GM21737 (cell line): ENCODE measurements around the gene PRR23A.
"Not testable (repeated sequence)": the region's sequence is repeated elsewhere in the genome, so short reads cannot be mapped to it uniquely, and the experiment has no call there.

Experiments used
- ATAC-seq: cut with Tn5 transposase; IDR thresholded peaks from one replicate; pipeline ENCODE4 v1.9.1; 2021; ENCODE audit warnings: mild to moderate bottlenecking, moderate library complexity; ENCODE audit not compliant: unreplicated experiment

Gene PRR23A

DNA sequence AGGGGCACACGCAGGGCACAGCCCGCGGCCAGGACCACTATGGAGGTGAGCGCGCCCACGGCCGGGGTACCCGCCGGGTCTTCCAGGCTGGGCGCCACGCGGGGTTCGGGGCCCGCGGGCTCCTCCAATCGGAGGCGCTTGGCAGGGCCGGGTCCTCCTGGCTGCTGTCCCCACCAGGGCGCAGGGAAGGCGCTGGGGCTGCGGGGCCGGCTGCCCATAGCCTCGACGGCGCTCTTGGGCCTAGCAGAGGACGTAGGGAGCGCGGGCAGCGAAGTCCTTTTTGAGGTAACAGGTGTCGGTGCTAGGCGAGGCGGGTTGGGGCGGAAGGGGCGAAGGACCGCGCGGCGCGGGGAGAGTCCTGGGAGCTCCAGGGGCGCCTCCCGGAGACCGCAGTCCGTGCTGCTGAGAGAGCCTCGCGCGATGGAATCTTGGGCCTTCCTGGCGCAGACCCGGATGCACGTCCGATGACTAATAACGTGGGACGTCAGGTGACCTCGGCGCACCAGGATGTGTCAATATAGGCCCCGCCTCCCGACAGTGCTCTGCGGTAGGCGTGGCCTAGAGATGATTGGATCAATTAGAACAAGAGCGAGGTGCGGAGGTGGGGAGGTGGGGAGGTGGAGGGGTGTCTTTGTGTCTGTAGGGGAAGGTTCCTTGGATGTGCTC is at the start of gene PRR23A:
TSS of gene PRR23A (minus strand) at position 218 of the 666 bp plus-strand sequence. CDS start at position 218, 0 bp downstream.
- no peak for ATAC-seq

GRCh38 chr3:139052802-139053600 is 46.9 kb upstream of the PRR23A start:
- ATAC-seq, result no peak

DNA sequence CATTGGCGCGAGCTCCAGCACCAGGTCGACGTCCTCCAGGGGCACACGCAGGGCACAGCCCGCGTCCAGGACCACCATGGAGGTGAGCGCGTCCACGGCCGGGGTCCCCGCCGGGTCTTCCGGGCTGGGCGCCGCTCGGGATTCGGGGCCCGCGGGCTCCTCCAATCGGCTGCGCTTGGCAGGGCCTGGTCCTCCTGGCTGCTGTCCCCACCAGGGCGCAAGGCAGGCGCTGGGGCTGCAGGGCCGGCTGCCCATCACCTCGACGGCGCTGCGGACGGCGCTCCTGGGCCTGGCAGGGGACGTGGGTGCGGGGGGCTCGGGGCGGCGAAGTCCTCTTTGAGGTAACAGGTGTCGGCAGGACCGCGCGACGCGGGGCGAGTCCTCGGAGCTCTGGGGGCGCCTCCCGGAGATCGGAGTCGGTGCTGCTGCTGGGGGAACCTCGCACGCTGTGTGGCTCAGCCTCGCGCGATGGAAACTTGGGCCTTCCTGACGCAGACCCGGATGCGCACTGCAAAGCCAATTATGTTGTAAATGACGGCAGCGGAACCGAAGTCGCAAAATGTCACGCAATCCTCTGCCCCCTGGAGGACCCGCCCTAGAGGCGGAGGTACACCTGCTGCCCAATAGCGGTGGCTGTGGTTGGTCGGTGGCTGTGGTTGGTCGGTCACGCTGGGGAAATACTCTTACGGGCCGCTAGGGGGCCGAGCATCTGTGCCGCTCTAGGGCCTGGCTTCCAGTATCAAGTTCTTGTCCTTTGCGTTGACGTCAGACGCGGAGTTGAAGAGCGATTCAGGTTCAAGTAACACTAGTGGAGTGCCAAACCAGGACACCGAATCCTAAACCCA is 38.5 kb upstream of the PRR23A start, which contains the start of gene PRR23C:
TSS of gene PRR23C (minus strand) at position 527 of the 845 bp plus-strand sequence. CDS start at position 255, 272 bp downstream.
- no peak for ATAC-seq

GRCh38 chr3:139043554-139044365 is 37.7 kb upstream of the PRR23A start:
- no peak for ATAC-seq

DNA sequence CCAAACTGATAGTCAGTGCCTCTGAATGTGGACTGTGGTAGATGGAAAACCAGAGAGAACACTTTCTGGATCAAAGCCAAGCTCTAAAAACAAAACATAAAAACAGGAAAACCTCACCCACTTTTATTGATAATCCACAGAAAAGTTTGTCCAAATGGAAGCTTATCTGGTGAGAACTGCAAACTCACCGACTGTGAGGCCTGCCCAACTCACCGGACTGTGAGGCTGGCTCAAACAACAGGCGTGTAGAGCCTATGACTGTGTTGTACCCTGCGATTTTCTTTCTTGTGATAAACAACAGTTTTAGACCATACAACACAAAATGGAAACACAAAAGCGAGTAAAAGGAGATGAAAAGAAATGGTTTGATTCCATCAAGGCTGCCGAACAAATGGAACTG is 31.4 kb upstream of the PRR23A start:
- no peak for ATAC-seq

DNA sequence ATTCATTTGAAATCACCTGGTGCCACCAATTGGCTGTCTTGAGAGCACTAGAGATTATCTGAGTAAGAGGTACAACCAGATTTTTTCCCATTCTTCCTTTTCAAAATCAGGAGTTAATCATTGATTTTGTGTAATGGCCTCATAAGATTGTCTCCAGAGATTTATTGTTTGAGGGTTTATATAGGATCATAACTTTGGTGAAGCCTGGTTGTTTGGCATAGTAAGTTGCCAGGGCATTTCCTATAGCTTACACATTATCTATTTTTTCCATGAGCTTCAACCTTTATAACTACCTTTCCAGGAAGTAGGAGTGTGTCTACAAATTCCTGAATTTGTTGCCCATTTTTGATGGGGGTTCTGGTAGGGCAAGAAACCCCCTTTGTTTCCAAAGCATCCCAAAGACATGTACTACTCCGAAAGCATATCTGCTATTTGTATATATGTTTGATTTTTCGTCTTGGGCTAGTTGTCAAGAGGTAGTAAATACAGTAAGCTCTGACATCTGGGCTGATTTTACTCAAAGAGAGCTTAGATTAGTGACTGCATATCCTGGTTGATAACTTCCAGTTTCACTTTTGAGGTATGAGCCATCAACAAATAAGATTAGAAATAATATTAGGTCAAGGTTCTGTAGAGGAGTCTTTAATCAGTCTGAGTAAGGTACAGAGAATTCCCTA is 26.4 kb upstream of the PRR23A start:
- ATAC-seq, result no peak

- not testable (repeated sequence) for ATAC-seq
These were observed 24.5 kb upstream of the PRR23A start for GRCh38 chr3:139030576-139030975.

DNA sequence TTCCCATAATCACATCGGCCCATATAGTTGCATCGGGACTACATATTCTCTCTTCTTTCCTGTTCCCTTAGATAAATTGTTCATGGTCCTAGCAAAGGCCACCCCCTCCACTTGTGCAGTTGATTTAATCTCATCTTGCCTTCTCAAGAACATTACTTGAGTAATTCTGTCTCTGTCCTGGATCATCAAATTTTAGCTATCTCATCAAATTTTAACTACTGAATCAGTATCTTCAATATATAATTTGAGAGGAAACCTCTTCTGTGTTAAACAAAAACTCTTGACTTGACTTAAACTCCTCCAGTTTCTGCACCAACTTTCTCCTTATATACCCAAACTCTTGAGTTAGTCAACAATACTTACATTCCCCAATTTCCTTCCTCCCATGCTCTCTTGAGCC is 18.9 kb upstream of the PRR23A start:
- no peak for ATAC-seq

DNA sequence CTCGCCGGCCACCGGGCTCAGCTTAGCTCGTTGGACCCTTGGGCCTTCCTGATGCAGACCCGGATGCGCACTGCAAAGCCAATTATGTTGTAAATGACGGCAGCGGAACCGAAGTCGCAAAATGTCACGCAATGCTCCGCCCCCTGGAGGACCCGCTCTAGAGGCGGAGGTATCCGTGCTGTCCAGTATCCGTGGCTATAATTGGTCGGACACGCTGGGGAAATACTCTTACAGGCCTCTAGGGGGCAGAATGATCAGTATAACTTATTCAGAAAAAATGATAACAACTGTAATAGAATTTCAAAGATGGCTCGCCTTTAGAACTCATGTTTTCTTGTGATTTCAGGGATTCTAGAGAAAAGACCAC is 14.8 kb upstream of the PRR23A start, which contains the start of gene PRR23B:
TSS of gene PRR23B (minus strand) at position 59 of the 367 bp plus-strand sequence. CDS start 265 bp downstream, outside the sequence.
- ATAC-seq, result no peak

GRCh38 chr3:139020036-139020867 is 14.2 kb upstream of the PRR23A start:
- no peak for ATAC-seq

- ATAC-seq, result no peak
These were observed 10.5 kb upstream of the PRR23A start for GRCh38 chr3:139016430-139017048.

- ATAC-seq, result no peak
These were observed 593 bp downstream of the PRR23A start for GRCh38 chr3:139005356-139005993.

- no peak for ATAC-seq
These were observed 10.4 kb downstream of the PRR23A start for GRCh38 chr3:138995706-138996105.

DNA sequence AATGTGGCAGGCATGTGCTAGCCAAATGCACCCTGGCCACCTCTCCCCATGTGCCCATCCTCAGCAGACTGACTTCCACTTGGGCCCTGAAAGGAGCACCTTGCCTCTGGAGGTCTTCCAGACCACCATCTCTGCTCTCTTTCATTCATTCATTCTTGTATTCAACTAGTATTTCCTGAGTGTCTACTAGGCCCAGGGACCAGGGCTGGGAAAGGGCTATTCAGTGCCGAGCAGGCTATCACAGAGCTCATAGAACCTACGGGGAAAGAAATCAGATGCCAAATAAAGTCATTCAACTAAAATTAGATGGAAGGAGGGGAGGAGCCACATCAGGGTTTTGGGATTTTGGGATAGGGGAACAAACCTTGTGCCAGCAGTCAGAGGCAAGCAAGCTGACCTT is 18.9 kb downstream of the PRR23A start:
- no peak for ATAC-seq

GRCh38 chr3:138985932-138986331 is 20.1 kb downstream of the PRR23A start:
- ATAC-seq, result no peak

GRCh38 chr3:138984816-138985215 is 21.3 kb downstream of the PRR23A start:
- ATAC-seq, result no peak

DNA sequence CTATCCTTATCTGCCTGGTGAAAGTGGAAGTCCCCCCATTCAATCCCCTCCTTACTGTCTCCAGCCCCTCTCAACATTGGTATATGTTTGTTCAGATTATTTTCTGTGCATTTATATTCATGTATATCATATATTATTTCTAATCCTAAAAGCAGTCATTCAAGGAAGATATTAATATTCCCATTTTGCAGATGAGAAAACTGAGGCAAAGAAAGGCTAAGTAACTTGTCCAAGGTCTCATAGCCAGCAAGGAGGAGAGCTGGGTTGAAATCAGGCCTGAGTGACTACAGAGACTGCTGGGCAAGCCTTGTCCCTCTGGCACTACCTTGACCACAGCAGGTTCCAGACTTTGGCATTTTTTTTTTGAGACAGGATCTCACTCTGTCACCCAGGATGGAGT is 30.0 kb downstream of the PRR23A start:
- ATAC-seq, result no peak

DNA sequence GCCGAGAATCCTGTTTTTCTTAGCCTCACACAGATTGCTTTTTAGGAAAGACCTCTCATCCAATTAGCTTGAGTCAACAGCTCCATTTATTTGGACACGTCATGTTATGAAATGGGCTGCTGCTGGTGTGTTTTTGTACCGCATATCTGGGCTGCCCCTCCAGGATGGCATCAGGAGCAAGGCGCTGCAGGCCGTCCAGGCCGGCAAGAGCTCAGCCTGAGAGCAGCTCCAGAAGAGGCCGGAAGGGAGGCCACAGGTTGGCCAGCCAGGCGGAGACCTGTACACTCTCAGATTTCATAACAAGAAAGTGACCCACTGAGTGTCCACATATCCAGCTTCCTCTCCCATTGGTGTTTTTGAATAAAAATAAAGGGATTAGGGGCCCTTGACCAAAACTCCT is 30.7 kb downstream of the PRR23A start:
- ATAC-seq, result no peak
